Stomach (tissue), 4 donors: ENCODE measurements around the gene MMP21.

ENCODE experiments used
- POLR2A ChIP-seq, 4 donors: fragments of 450-650 bp; IDR thresholded peaks; one replicate each; pipeline ENCODE4 v1.6.1; 2016; ENCODE audit warnings: antibody characterized with exemption in 4 of 4, control low read depth in 2 of 4, mild to moderate bottlenecking in 1 of 4, moderate library complexity in 1 of 4
- POLR2AphosphoS5 ChIP-seq, 3 donors: sonication (generic); formaldehyde crosslinking; IDR thresholded peaks; one replicate each; pipeline ENCODE4 v1.6.1; 2016; ENCODE audit warnings: antibody characterized with exemption in 3 of 3
- TF ChIP-seq, protein P1 (sequence below), 7 experiments: fragments of 450-650 bp in 4 of 7; fragments of 200-600 bp in 3 of 7; sonication (generic) in 3 of 7; IDR thresholded peaks; one replicate each; pipeline ENCODE4 v1.5.1; 2016 to 2019; ENCODE audit warnings: antibody characterized with exemption in 7 of 7, control low read depth in 2 of 7, mild to moderate bottlenecking in 1 of 7

DNA sequence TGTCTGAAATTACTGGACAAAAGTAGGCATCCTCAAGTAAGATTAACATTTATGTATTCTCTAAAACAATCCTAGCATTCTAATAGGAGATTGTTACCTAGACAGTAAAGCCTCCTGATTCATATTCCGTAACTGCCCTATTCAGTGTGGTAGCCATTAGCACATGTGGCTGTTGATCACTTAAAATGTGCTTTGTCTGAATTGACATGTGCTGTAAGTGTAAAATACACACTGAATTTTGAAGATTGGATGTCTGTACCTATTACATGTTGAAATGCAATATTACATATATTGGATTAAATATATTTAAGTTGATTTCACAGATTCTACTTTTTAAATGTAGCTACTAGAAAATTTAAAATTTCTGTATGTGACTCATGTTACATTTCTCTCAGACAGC, 41.5 kb downstream of the MMP21 start:
- no peak for TF ChIP-seq POLR2A (IDR thresholded peaks at IDR 0.05)
- TF ChIP-seq, protein P1, sequence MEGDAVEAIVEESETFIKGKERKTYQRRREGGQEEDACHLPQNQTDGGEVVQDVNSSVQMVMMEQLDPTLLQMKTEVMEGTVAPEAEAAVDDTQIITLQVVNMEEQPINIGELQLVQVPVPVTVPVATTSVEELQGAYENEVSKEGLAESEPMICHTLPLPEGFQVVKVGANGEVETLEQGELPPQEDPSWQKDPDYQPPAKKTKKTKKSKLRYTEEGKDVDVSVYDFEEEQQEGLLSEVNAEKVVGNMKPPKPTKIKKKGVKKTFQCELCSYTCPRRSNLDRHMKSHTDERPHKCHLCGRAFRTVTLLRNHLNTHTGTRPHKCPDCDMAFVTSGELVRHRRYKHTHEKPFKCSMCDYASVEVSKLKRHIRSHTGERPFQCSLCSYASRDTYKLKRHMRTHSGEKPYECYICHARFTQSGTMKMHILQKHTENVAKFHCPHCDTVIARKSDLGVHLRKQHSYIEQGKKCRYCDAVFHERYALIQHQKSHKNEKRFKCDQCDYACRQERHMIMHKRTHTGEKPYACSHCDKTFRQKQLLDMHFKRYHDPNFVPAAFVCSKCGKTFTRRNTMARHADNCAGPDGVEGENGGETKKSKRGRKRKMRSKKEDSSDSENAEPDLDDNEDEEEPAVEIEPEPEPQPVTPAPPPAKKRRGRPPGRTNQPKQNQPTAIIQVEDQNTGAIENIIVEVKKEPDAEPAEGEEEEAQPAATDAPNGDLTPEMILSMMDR (IDR thresholded peaks at IDR 0.05): no peak
- TF ChIP-seq POLR2AphosphoS5 (IDR thresholded peaks at IDR 0.05): no peak
